GM21447 (cell line): ENCODE data around the gene HSD17B12.
"Not testable (repeated sequence)": the region's sequence is repeated elsewhere in the genome, so short reads cannot be mapped to it uniquely, and the experiment has no call there.

Source experiments
- ATAC-seq: cut with Tn5 transposase; IDR thresholded peaks from one replicate; pipeline ENCODE4 v1.9.1; 2021; ENCODE audit not compliant: unreplicated experiment

The HSD17B12 gene

DNA sequence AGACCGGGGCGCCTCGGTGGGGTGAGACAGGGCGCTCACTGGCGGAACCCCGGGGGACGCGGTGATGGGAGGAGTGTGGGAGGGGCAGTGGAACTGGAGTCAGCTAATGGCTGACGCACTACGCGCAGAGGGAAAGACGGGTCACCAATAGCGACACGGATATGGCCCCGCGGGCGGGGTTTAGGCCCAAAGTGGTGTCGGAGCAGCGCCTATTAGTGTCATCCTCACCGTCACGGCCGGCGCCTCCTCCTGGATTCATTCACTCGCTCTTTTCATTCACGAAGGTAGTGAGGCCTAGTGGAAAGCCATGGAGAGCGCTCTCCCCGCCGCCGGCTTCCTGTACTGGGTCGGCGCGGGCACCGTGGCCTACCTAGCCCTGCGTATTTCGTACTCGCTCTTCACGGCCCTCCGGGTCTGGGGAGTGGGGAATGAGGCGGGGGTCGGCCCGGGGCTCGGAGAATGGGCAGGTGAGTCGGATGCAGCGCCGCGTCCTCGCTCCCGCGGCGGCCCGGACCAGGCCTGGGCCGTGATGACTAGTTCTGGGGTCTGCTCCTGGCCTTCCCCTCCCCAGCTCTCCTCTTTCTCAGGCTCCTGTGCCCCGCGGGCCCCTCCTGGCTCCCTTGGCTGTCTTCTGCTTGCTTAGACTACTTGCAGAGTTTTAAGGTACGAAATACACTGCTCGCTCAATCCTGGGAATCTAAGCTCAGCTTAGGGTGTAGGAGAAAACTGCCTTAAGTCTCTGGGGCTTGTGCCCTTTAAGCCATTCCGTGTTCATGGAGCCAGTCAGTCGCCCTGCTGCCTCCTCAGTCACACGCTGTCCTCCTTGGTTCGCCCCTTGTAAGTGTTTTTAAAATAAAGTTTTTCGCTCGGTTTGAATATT lies at the start of gene HSD17B12:
TSS of gene HSD17B12 (plus strand) at position 218 of the 880 bp plus-strand sequence. CDS start at position 308, 90 bp downstream.
- ATAC-seq, result peak; percentile 96

- ATAC-seq, result no peak
Observed at GRCh38 chr11:43631732-43632131, 48.8 kb upstream of the HSD17B12 start.

GRCh38 chr11:43632181-43632580 lies 48.4 kb upstream of the HSD17B12 start:
- no peak for ATAC-seq

DNA sequence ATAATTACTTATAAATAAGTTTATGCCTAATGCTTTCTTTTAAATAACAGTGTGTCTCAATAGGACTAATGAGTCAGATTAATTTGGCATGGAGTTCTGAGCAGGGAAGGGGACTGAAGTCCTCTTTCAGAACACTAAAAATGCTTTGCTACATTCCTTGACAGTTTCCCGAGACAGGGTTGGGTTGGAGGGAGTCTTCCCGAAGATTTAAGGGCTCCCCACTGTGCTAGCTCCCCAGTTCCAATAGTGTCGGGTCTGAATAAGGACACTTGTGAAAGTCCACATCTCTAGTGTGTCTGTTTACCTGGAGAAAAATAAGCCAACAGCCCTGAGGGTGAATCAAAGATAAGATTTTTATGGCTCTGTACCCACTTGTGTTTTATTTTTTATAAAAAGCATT lies 41.8 kb upstream of the HSD17B12 start:
- no peak for ATAC-seq

DNA sequence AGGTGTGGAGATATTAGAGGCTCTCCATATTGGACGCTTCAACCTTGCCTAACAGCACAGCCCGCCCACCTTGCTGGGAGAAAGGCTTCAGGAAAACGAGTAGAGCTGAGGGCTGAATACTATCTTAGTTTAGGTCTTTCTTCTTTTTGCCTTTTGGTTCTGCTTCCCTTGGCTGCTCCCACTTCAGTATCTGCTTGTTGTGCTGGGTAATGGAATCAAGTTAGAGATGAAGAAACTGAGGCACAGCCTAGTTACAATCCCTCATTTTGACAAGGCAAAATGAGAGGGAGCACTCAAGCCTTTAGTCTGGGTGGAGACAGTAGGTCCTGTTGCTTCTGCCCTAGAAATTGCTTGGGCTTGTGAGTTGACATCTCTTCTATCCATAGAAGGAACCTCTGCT lies 41.3 kb upstream of the HSD17B12 start:
- ATAC-seq, result no peak

GRCh38 chr11:43639920-43640319 lies 40.6 kb upstream of the HSD17B12 start:
- ATAC-seq, result no peak

- ATAC-seq, result peak; percentile 98
Observed at GRCh38 chr11:43643898-43644620, 36.5 kb upstream of the HSD17B12 start.

- no peak for ATAC-seq
Observed at GRCh38 chr11:43644621-43645299, 35.8 kb upstream of the HSD17B12 start.

DNA sequence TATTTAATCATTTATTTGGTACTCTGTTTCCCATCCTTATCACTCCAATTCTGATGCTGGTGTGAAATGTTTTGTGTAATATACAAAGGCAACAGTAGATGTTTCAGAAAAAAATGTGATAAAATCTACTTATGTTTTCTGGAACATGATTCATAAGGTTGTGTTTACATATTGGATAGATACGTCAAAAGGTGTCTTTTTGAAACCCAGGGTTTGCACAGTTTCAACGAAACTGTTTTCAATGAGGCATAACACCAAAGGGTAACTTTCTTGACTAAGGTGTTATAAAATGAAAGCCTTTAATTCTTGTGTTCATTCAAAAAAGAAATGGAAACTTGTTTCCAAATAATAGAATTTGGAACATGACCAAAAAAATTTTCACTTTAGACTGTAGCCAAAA lies 33.8 kb upstream of the HSD17B12 start:
- no peak for ATAC-seq

GRCh38 chr11:43648888-43649287 lies 31.6 kb upstream of the HSD17B12 start:
- ATAC-seq, result no peak

DNA sequence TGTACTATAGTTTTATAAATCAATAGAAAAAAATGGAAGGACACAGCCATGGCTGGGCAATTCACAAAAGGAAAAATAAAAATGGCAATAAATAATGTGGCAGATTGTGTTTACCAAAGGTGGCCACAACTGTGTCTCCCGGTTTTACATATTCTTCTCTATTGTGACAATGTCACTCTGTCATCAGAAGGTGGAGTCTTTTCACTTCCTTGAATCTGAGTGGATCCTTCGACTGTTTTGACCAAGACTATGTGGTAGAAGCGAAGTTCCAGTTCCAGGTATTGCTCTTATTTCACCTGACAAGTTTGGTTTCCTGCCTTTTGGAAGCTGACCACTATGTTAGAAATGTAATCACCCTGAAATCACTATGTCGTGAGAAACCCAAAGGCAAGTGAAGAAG lies 31.0 kb upstream of the HSD17B12 start:
- no peak for ATAC-seq

DNA sequence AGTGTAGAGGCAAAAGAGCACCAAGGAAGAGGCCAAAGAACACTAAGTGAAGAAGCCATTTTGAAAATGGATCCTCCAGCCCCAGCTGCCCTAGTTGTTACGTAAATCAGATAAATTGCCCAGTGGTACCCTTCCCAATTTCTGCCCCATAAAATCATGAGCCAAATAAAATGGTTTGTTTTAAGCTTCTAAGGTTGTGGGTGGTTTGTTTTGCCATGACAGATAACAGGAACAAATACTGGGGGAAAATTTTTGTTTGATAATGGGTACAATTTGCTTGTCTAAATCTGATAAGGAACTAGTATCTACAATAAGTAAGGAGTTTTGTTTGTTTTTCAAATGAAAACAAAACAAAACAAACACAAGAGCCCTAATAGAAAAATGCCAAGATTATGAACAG lies 30.6 kb upstream of the HSD17B12 start:
- no peak for ATAC-seq

DNA sequence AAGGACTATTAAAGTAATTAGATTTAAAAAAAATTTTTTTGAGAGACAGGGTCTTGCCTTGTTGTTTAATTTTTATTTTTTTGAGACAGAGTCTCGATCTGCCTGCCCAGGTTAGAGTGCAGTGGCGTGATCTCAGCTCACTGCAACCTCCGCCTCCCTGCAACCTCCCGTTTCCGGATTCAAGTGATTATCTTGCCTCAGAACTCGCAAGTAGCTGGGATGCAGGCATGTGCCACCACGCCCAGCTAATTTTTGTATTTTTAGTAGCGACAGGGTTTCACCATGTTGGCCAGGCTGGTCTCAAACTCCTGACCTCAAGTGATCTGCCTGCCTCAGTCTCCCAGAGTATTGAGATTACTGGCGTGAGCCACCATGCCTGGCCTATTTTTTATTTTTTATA lies 17.5 kb upstream of the HSD17B12 start:
- ATAC-seq, result not testable (repeated sequence)

DNA sequence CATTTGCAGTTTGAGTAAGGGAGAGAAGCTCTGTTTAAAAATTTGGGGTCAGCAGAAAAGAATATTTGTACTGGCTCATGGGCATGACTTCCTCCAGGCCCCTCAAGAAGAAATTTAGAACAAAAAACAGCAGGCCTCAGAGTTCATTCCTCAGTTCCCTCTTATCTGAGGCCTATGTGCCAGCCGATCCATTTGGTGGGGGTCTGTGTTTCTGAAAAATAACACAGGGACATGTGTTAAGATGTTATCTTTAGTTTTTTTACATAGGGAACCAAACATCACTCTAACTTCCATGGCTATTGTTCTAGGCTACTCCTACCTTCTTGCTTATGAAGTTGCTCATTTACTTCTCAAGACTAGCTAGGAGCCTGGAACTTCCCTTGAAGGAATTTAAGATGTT lies 16.2 kb upstream of the HSD17B12 start:
- no peak for ATAC-seq

DNA sequence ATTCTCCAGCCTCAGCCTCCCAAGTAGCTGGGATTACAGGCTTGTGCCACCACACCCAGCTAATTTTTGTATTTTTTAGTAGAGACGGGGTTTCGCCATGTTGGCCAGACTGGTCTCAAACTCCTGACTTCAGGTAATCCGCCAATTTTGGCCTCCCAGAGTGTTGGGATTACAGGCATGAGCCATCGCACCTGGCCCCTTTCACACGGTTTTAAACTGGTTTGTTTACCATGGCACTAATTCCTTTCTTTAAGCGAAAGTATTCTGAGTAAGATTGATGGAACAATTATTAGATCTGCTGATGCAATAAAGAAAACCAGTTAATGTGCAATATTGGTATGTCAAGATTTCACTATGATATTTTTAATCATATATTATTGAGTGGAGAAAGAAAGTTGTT lies 9.3 kb upstream of the HSD17B12 start:
- ATAC-seq, result not testable (repeated sequence)

- no peak for ATAC-seq
Observed at GRCh38 chr11:43674560-43674959, 6.0 kb upstream of the HSD17B12 start.

GRCh38 chr11:43676933-43677332 lies 3.6 kb upstream of the HSD17B12 start:
- ATAC-seq, result no peak

DNA sequence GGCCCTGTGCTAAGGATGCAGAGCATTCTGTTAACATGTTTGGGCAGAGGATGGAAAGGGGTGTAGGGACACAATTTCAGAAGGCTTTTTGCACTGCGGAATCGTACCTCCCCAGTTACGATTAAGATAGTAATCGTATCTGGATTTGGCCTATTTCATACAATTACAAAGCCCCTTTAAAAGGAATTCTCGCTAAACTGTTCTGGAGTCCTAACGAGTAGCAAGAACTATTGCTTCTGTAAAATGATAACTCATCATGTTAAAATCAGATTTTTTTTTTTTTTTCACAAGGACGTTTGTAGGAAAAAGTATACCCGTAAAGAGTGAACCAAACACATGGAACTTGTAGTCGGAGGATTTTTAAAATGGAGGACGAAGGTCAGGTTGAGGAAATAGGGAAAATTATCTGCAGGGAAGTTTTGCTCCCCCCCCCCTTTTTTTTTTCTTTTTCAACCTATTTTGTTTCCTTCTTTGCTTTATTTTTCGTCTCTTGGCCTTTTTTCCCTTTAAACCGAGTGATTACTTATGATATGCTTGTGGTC lies 934 bp downstream of the HSD17B12 start:
- no peak for ATAC-seq

- not testable (repeated sequence) for ATAC-seq
Observed at GRCh38 chr11:43682081-43682480, 1.5 kb downstream of the HSD17B12 start.

DNA sequence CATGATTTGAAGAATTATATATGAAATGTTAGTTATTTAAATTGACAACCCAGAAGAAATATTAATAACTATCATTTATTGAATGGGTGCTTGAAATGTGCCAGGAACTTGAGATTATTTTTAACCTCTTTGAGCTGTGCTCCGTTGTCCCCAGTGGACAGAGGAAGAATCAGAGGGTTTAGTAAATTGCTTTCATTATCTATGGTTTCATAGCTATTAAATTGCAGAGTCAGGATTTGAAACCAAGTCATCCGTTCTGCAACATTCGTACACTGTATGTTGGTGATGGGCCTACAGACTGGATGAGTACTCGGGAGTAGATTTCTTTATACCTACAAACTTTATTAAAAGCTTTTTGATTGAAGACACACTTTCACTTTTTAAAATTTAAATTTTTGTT lies 4.9 kb downstream of the HSD17B12 start:
- ATAC-seq, result no peak

- no peak for ATAC-seq
Observed at GRCh38 chr11:43686207-43686606, 5.7 kb downstream of the HSD17B12 start.
